ENCODE results near the gene ARHGAP42. TPM values are rescaled to one million over a fixed set of nuclear protein-coding genes. Genes with fewer than 3 reads are reported as not detected.

The ARHGAP42 gene
- total and polyA plus RNA-seq, 2 of the 4 experiments (the other 2 are of a cell fraction), result 2.9 to 7.3 TPM

DNA sequence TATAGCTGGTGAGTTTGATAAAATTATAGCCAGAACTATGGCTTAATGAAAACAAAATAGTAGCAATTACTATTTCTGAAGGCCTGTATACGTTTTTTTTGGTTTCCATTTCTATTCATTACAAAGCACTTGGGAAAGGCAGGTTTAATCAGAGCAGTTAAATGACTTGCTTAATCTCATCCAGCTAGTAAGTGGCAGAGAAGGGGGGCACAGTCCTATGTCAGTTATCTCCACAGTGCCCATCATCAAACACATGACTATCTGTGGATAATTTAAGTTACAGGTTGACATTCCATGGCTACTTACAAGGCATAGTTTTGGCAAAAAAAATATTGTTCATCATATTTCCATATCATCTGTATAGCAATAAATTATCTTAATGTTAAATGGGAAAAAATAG is 348.8 kb downstream of the ARHGAP42 start:
- Histone ChIP-seq H2BK5ac (ENCODE audit: low read depth, low read length, poor library complexity, severe bottlenecking) (no peak overlapping the region), H3K14ac (replicated peaks; ENCODE audit: low read depth, low read length) (no peak overlapping the region), H3K56ac (ENCODE audit: extremely low read depth, insufficient read depth, low read length) (no peak overlapping the region), H4K20me1 (ENCODE audit: insufficient read depth, low read length) (no peaks in the 10 kb centered on the region), H3K9ac (ENCODE audit: low read depth, low read length) (no peak overlapping the region), H2AFZ (replicated peaks; ENCODE audit: low read length, poor library complexity) (no peak overlapping the region), H4K8ac (ENCODE audit: low read depth in 2 of 2, low read length in 2 of 2) (no peak overlapping the region), H3K36me3 (ENCODE audit: control insufficient read depth, insufficient read depth, low read length) (no peaks in the 10 kb centered on the region), H3K27ac (ENCODE audit: insufficient read depth, low read length) (no peak overlapping the region), H4K91ac (ENCODE audit: insufficient read depth, low read depth, low read length) (no peak overlapping the region), H4K5ac (ENCODE audit: low read depth, low read length) (no peak overlapping the region), H3K27me3 (ENCODE audit: control insufficient read depth, insufficient read depth, low read length) (no peaks in the 10 kb centered on the region), H2BK20ac (ENCODE audit: low read depth, low read length) (no peak overlapping the region), H3K18ac (ENCODE audit: low read depth, low read length) (no peak overlapping the region), H3K23ac (ENCODE audit: low read depth, low read length) (no peak overlapping the region), H2AK5ac (ENCODE audit: low read depth, low read length) (no peak overlapping the region), H3K4me2 (ENCODE audit: low read depth, low read length) (no peak overlapping the region), H2BK120ac (ENCODE audit: low read depth, low read length) (no peak overlapping the region), H3K9me1 (ENCODE audit: insufficient read depth, low read length) (no peaks in the 10 kb centered on the region), H3K79me1 (ENCODE audit: low read depth in 1 of 2, low read length in 2 of 2) (no peaks in the 10 kb centered on the region), H3K4me1 (ENCODE audit: control insufficient read depth, insufficient read depth, low read length) (no peaks in the 10 kb centered on the region), H3K9me3 (ENCODE audit: control insufficient read depth, insufficient read depth, low read length) (no peaks in the 10 kb centered on the region), H2BK15ac (ENCODE audit: low read depth, low read length) (no peak overlapping the region), H2AK9ac (replicated peaks; ENCODE audit: low read depth, low read length, poor library complexity) (no peak overlapping the region), H3K4ac (ENCODE audit: low read depth, low read length) (no peak overlapping the region), H3K4me3 (ENCODE audit: insufficient read depth, low read depth, low read length) (no peak overlapping the region)
- no CpG with 5 or more reads among the region's 1 CpG for WGBS, 2 experiments (ENCODE audit: extremely low coverage in 2 of 2, insufficient read length in 1 of 2)
- ChIA-PET CTCF (no interaction called here), POLR2A (ENCODE audit: unreplicated experiment) (no interaction called here)
- TF ChIP-seq RCOR1 (IDR thresholded peaks at IDR 0.05; ENCODE audit: insufficient replicate concordance, low read length) (no peak), MAFK (IDR thresholded peaks at IDR 0.05; ENCODE audit: low read depth, low read length) (no peak), MXI1 (IDR thresholded peaks at IDR 0.05; ENCODE audit: borderline replicate concordance, low read depth, low read length) (no peak), RFX5 (IDR thresholded peaks at IDR 0.05; ENCODE audit: low read depth, low read length) (no peak), FOS (IDR thresholded peaks at IDR 0.05; ENCODE audit: low read depth, low read length) (no peak), BHLHE40 (IDR thresholded peaks at IDR 0.05; ENCODE audit: low read depth, low read length) (no peak), SMC3 (IDR thresholded peaks at IDR 0.05; ENCODE audit: low read depth, low read length) (no peak), MAZ (IDR thresholded peaks at IDR 0.05; ENCODE audit: borderline replicate concordance, low read depth, low read length) (no peak), NFE2L2 (IDR thresholded peaks at IDR 0.05; ENCODE audit: low read depth, low read length) (no peak), CHD1 (IDR thresholded peaks at IDR 0.05; ENCODE audit: low read depth, low read length) (no peak)
- TF ChIP-seq, protein P1, sequence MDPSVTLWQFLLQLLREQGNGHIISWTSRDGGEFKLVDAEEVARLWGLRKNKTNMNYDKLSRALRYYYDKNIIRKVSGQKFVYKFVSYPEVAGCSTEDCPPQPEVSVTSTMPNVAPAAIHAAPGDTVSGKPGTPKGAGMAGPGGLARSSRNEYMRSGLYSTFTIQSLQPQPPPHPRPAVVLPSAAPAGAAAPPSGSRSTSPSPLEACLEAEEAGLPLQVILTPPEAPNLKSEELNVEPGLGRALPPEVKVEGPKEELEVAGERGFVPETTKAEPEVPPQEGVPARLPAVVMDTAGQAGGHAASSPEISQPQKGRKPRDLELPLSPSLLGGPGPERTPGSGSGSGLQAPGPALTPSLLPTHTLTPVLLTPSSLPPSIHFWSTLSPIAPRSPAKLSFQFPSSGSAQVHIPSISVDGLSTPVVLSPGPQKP (IDR thresholded peaks at IDR 0.05; ENCODE audit: borderline replicate concordance, low read depth, low read length), result no peak
- TF ChIP-seq, protein P2, sequence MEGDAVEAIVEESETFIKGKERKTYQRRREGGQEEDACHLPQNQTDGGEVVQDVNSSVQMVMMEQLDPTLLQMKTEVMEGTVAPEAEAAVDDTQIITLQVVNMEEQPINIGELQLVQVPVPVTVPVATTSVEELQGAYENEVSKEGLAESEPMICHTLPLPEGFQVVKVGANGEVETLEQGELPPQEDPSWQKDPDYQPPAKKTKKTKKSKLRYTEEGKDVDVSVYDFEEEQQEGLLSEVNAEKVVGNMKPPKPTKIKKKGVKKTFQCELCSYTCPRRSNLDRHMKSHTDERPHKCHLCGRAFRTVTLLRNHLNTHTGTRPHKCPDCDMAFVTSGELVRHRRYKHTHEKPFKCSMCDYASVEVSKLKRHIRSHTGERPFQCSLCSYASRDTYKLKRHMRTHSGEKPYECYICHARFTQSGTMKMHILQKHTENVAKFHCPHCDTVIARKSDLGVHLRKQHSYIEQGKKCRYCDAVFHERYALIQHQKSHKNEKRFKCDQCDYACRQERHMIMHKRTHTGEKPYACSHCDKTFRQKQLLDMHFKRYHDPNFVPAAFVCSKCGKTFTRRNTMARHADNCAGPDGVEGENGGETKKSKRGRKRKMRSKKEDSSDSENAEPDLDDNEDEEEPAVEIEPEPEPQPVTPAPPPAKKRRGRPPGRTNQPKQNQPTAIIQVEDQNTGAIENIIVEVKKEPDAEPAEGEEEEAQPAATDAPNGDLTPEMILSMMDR (conservative IDR thresholded peaks at IDR 0.05; ENCODE audit: low read depth, low read length), result no peak
- TF ChIP-seq, protein P3, sequence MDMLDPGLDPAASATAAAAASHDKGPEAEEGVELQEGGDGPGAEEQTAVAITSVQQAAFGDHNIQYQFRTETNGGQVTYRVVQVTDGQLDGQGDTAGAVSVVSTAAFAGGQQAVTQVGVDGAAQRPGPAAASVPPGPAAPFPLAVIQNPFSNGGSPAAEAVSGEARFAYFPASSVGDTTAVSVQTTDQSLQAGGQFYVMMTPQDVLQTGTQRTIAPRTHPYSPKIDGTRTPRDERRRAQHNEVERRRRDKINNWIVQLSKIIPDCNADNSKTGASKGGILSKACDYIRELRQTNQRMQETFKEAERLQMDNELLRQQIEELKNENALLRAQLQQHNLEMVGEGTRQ (IDR thresholded peaks at IDR 0.05; ENCODE audit: low read depth, low read length), result no peak
- intact Hi-C loops (cut with micrococcal nuclease), result no loop called here
- ATAC-seq (ENCODE audit: low read depth), result no peak
- BruUV-seq (replicated peaks), result no TSS peak
- in situ Hi-C loops (cut with MboI; ENCODE audit: low sequenced_read_pairs), result no loop called here
- DNase-seq, result no peak
- dilution Hi-C loops (cut with HindIII; ENCODE audit: low sequenced_read_pairs, unreplicated experiment), result no loop called here

All from IMR-90 (cell line).